H9 (cell line): ENCODE results near the gene AFAP1L2. TPM values are rescaled to one million over a fixed set of nuclear protein-coding genes. Genes with fewer than 3 reads are reported as not detected.

Experiments used
- DNase-seq: peaks from one replicate; pipeline ENCODE4 v3.0.0-alpha.2; 2017
- H2AFZ ChIP-seq: one replicate; pipeline ENCODE4 v1.6.1; 2013; ENCODE audit warnings: mild to moderate bottlenecking, low read length, control low read depth, moderate library complexity
- H2AK5ac ChIP-seq: 2 replicates; pipeline ENCODE4 v1.6.1; 2013; ENCODE audit warnings: low read length, control low read depth, mixed read lengths; ENCODE audit not compliant: insufficient read length
- H2BK120ac ChIP-seq: one replicate; pipeline ENCODE4 v1.6.1; 2013; ENCODE audit warnings: low read depth, mild to moderate bottlenecking, low read length, control low read depth, inconsistent platforms; ENCODE audit not compliant: poor library complexity, severe bottlenecking
- H2BK12ac ChIP-seq: 2 replicates; pipeline ENCODE4 v1.6.1; 2013; ENCODE audit warnings: low read length, control low read depth, mixed read lengths, low read depth; ENCODE audit not compliant: insufficient read length
- H2BK15ac ChIP-seq: 2 replicates; pipeline ENCODE4 v1.6.1; 2013; ENCODE audit warnings: low read depth, low read length, control low read depth
- H2BK20ac ChIP-seq: one replicate; pipeline ENCODE4 v1.6.1; 2013; ENCODE audit warnings: low read depth, mild to moderate bottlenecking, low read length, control low read depth, inconsistent platforms; ENCODE audit not compliant: poor library complexity, severe bottlenecking
- H2BK5ac ChIP-seq: 2 replicates; pipeline ENCODE4 v1.6.1; 2013; ENCODE audit warnings: low read length, control low read depth, mixed read lengths; ENCODE audit not compliant: insufficient read length
- H3K14ac ChIP-seq: 2 replicates; pipeline ENCODE4 v1.6.1; 2013; ENCODE audit warnings: low read length, control low read depth; ENCODE audit not compliant: insufficient read depth
- H3K18ac ChIP-seq: 2 replicates; pipeline ENCODE4 v1.6.1; 2013; ENCODE audit warnings: low read depth, mild to moderate bottlenecking, mixed read lengths, low read length, control low read depth; ENCODE audit not compliant: insufficient read length
- H3K23ac ChIP-seq: 2 replicates; pipeline ENCODE4 v1.6.1; 2013; ENCODE audit warnings: low read length, control low read depth, mixed read lengths, low read depth; ENCODE audit not compliant: insufficient read length
- H3K23me2 ChIP-seq: 2 replicates; pipeline ENCODE4 v1.6.1; 2013; ENCODE audit warnings: low read depth, mild to moderate bottlenecking, mixed read lengths, low read length, control low read depth; ENCODE audit not compliant: insufficient read length, poor library complexity, severe bottlenecking
- H3K27ac ChIP-seq: 2 replicates; pipeline ENCODE4 v1.5.1; 2013; ENCODE audit warnings: low read length, control low read depth, mixed read lengths, low read depth; ENCODE audit not compliant: insufficient read length
- H3K27me3 ChIP-seq: 2 replicates; pipeline ENCODE4 v1.6.1; 2013; ENCODE audit warnings: low read length, control low read depth, inconsistent platforms; ENCODE audit not compliant: insufficient read depth
- H3K4ac ChIP-seq: 2 replicates; pipeline ENCODE4 v1.6.1; 2013; ENCODE audit warnings: low read depth, mild to moderate bottlenecking, control low read depth, inconsistent platforms, low read length, moderate library complexity
- H3K4me1 ChIP-seq: 2 replicates; pipeline ENCODE4 v1.6.1; 2013; ENCODE audit warnings: low read length, control low read depth, inconsistent platforms; ENCODE audit not compliant: insufficient read depth
- H3K4me2 ChIP-seq: 2 replicates; pipeline ENCODE4 v1.6.1; 2013; ENCODE audit warnings: low read length, control low read depth, mixed read lengths; ENCODE audit not compliant: insufficient read length, insufficient read depth
- H3K56ac ChIP-seq: 2 replicates; pipeline ENCODE4 v1.6.1; 2013; ENCODE audit warnings: low read depth, mild to moderate bottlenecking, mixed read lengths, low read length, control low read depth; ENCODE audit not compliant: insufficient read length
- H3K79me1 ChIP-seq: 2 replicates; pipeline ENCODE4 v1.6.1; 2013; ENCODE audit warnings: low read depth, mild to moderate bottlenecking, moderate library complexity, low read length, control low read depth, inconsistent platforms; ENCODE audit not compliant: insufficient read depth, poor library complexity, severe bottlenecking
- H3K79me2 ChIP-seq: 2 replicates; pipeline ENCODE4 v1.6.1; 2013; ENCODE audit warnings: low read length, control low read depth, inconsistent platforms; ENCODE audit not compliant: insufficient read depth
- H3K9ac ChIP-seq: 2 replicates; pipeline ENCODE4 v1.6.1; 2013; ENCODE audit warnings: low read length, control low read depth, mixed read lengths; ENCODE audit not compliant: insufficient read length; ENCODE audit errors: extremely low read depth
- H3K9me3 ChIP-seq: one replicate; pipeline ENCODE4 v1.6.1; 2013; ENCODE audit warnings: low read depth, low read length, inconsistent platforms; ENCODE audit not compliant: control insufficient read depth
- H3T11ph ChIP-seq: one replicate; pipeline ENCODE4 v1.6.1; 2013; ENCODE audit warnings: mild to moderate bottlenecking, low read length, control low read depth, inconsistent platforms
- H4K20me1 ChIP-seq: one replicate; pipeline ENCODE4 v1.6.1; 2013; ENCODE audit not compliant: control insufficient read depth, insufficient read length, insufficient read depth
- H4K5ac ChIP-seq: 2 replicates; pipeline ENCODE4 v1.6.1; 2013; ENCODE audit warnings: low read depth, mild to moderate bottlenecking, mixed read lengths, low read length, control low read depth; ENCODE audit not compliant: insufficient read length
- H4K8ac ChIP-seq: replicated peaks from 2 replicates; pipeline ENCODE4 v1.6.1; 2013; ENCODE audit warnings: low read length, control low read depth, mixed read lengths, low read depth; ENCODE audit not compliant: insufficient read length
- H4K91ac ChIP-seq: 2 replicates; pipeline ENCODE4 v1.6.1; 2013; ENCODE audit warnings: low read depth, mild to moderate bottlenecking, moderate library complexity, mixed read lengths, low read length, control low read depth; ENCODE audit not compliant: insufficient read length
- H3K27ac Mint-ChIP-seq, 3 experiments: 2 replicates in 2 of 3; 3 replicates in 1 of 3; pipeline ENCODE4 v1.8.0; 2020 to 2021; ENCODE audit warnings: mixed read lengths in 3 of 3, mild to moderate bottlenecking in 1 of 3, moderate library complexity in 1 of 3
- H3K27me3 Mint-ChIP-seq: 2 replicates; pipeline ENCODE4 v1.8.0; 2021; ENCODE audit warnings: low read depth, mild to moderate bottlenecking, moderate library complexity, mixed read lengths
- H3K36me3 Mint-ChIP-seq, 3 experiments: 2 replicates in 2 of 3; 3 replicates in 1 of 3; pipeline ENCODE4 v1.8.0; 2020 to 2021; ENCODE audit warnings: low read depth in 3 of 3, mixed read lengths in 3 of 3; ENCODE audit not compliant: insufficient read depth in 1 of 3
- H3K4me1 Mint-ChIP-seq, 2 experiments: 2 replicates each; pipeline ENCODE4 v1.8.0; 2020; ENCODE audit warnings: mixed read lengths in 2 of 2
- H3K4me3 Mint-ChIP-seq, 2 experiments: 2 replicates in 1 of 2; 3 replicates in 1 of 2; pipeline ENCODE4 v1.8.0; 2020 to 2021; ENCODE audit warnings: mild to moderate bottlenecking in 2 of 2, mixed read lengths in 2 of 2, moderate library complexity in 1 of 2
- H3K9me3 Mint-ChIP-seq, 2 experiments: 2 replicates in 1 of 2; 3 replicates in 1 of 2; pipeline ENCODE4 v1.8.0; 2020; ENCODE audit warnings: mild to moderate bottlenecking in 2 of 2, mixed read lengths in 2 of 2, moderate library complexity in 1 of 2
- CTCF ChIP-seq: fragments of 200-600 bp; sonication (generic); conservative IDR thresholded peaks from 3 replicates; pipeline ENCODE4 v1.8.0; 2021; ENCODE audit warnings: antibody characterized with exemption, mild to moderate bottlenecking
- WGBS: extraction: QIAGEN DNeasy Blood & Tissue Kit; methylation state at CpG from one replicate; pipeline ENCODE4 v1.1.7; 2013; ENCODE audit warnings: missing lambda C conversion rate, low lambda C conversion rate, mixed read lengths; ENCODE audit not compliant: insufficient read length; ENCODE audit errors: extremely low coverage; 5-methylcytosine and 5-hydroxymethylcytosine counted together
- total RNA-seq: library from RNA; stranded (reverse); gene quantifications from 2 replicates; pipeline ENCODE4 v1.2.1, GENCODE V29; 2021

AFAP1L2 gene
- total RNA-seq, 1 experiment from 2014 or later: 0.77 TPM

GRCh38 chr10:114291076-114291475, 113.2 kb downstream of the AFAP1L2 start:
- H3K4me1 Mint-ChIP-seq: no peaks in the 10 kb centered on the region
- Histone ChIP-seq H3K79me2 (no peaks in the 10 kb centered on the region), H4K8ac (no peak overlapping the region), H3T11ph (no peak overlapping the region), H3K18ac (no peak overlapping the region), H3K23me2 (no peaks in the 10 kb centered on the region), H3K56ac (no peak overlapping the region), H3K9ac (no peak overlapping the region), H2BK120ac (no peak overlapping the region), H3K14ac (no peak overlapping the region; the same call in 1 of the 2 replicates), H3K27ac (no peak overlapping the region), H3K4me2 (no peak overlapping the region), H3K79me1 (no peaks in the 10 kb centered on the region), H2BK20ac (no peak overlapping the region), H3K9me3 (peaks cover 7% of the 10 kb centered on the region), H2BK5ac (no peak overlapping the region), H3K23ac (no peak overlapping the region), H3K27me3 (no peaks in the 10 kb centered on the region), H2BK12ac (no peak overlapping the region), H3K4ac (no peak overlapping the region), H4K20me1 (no peaks in the 10 kb centered on the region), H2BK15ac (no peak overlapping the region), H4K91ac (no peak overlapping the region), H2AK5ac (no peak overlapping the region), H4K5ac (no peak overlapping the region), H3K4me1 (no peaks in the 10 kb centered on the region), H2AFZ (no peak overlapping the region)
- H3K36me3 Mint-ChIP-seq: peaks cover 11 to 16% (median 13%) of the 10 kb centered on the region in 3 experiments
- no peak for TF ChIP-seq CTCF
- no CpG with 5 or more reads among the region's 7 CpGs for WGBS
- H3K4me3 Mint-ChIP-seq: no peak overlapping the region
- H3K27me3 Mint-ChIP-seq: peaks cover 2% of the 10 kb centered on the region; the same call in 1 of the 2 replicates
- peak overlapping the region in 1 of 3 experiments; percentile 32; a peak in 1 of 7 replicates for H3K27ac Mint-ChIP-seq
- peaks cover 13 to 14% of the 10 kb centered on the region in 2 experiments for H3K9me3 Mint-ChIP-seq
- DNase-seq: no peak
